Prostate gland (tissue), 2 donors: ENCODE data around the gene FH. TPM values are rescaled to one million over a fixed set of nuclear protein-coding genes. Genes with fewer than 3 reads are reported as not detected.

Experiments used
- DNase-seq: peaks from one replicate; pipeline ENCODE4 v3.0.0-alpha.2; 2019; ENCODE audit warnings: low spot score
- H3K27ac ChIP-seq, 2 donors: fragments of 200-600 bp; sonication (generic); 2 replicates each; pipeline ENCODE4 v1.5.1; 2017 to 2019
- H3K27me3 ChIP-seq: fragments of 200-600 bp; sonication (generic); replicated peaks from 2 replicates; pipeline ENCODE4 v1.5.1; 2019; ENCODE audit not compliant: insufficient read depth
- H3K36me3 ChIP-seq, 2 donors: fragments of 200-600 bp; sonication (generic); 1 replicate in 1 of 2; 2 replicates in 1 of 2; pipeline versions ENCODE4 v1.5.1 to v1.8.1; 2017 to 2019
- H3K4me1 ChIP-seq: fragments of 200-600 bp; sonication (generic); replicated peaks from 2 replicates; pipeline ENCODE4 v1.5.1; 2019
- H3K4me3 ChIP-seq, 2 donors: fragments of 200-600 bp; sonication (generic); 2 replicates each; pipeline ENCODE4 v1.5.1; 2017 to 2019
- H3K9me3 ChIP-seq: fragments of 200-600 bp; sonication (generic); 2 replicates; pipeline ENCODE4 v1.5.1; 2017
- POLR2A ChIP-seq: fragments of 450-650 bp; IDR thresholded peaks from one replicate; pipeline ENCODE4 v1.6.1; 2016; ENCODE audit warnings: antibody characterized with exemption, mild to moderate bottlenecking
- POLR2AphosphoS5 ChIP-seq: sonication (generic); formaldehyde crosslinking; IDR thresholded peaks from one replicate; pipeline ENCODE4 v1.6.1; 2017; ENCODE audit warnings: antibody characterized with exemption
- WGBS: methylation state at CpG from one replicate; pipeline ENCODE4 v1.1.5; 2018; 5-methylcytosine and 5-hydroxymethylcytosine counted together
- intact Hi-C: fragments of 100-400 bp; cut with DNase I; formaldehyde crosslinking; loops from one replicate; pipeline ENCODE4 v1.14.2; 2022
- total RNA-seq, 2 donors: library from RNA; depleted of rRNA; stranded (reverse); fragments of >200 nt; gene quantifications; one replicate each; pipeline ENCODE4 v1.1.0, GENCODE V29; 2016
- TF ChIP-seq, protein P1 (sequence below), 4 experiments: fragments of 200-600 bp in 2 of 4; fragments of 450-650 bp in 2 of 4; sonication (generic) in 2 of 4; IDR thresholded peaks; 1 replicate in 3 of 4; 2 replicates in 1 of 4; pipeline ENCODE4 v1.5.1; 2016 to 2019; ENCODE audit warnings: antibody characterized with exemption in 4 of 4, mild to moderate bottlenecking in 2 of 4, moderate library complexity in 2 of 4

Gene FH
- total RNA-seq, 2 donors from 2014 or later, result 43.8 to 45.4 TPM

DNA sequence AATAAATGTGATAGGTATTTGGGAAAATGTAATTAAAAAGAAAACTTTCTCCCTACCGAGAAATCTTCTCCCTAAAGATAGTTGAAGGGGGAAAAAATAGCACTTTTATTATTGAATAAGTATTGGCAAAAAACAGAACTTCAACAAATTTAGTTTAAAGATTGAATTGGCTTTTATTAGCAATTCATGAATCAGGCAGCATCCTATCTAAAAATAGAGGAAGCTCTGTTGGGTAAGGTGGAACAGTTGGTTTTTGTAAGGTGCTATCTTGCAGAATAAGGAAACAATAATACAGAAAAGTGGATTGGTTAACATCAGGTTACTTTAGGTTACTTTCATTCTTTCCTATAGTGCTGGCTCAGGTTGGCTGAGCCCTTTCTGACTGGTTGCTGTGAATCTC lies 62.8 kb downstream of the FH start:
- TF ChIP-seq, protein P1, sequence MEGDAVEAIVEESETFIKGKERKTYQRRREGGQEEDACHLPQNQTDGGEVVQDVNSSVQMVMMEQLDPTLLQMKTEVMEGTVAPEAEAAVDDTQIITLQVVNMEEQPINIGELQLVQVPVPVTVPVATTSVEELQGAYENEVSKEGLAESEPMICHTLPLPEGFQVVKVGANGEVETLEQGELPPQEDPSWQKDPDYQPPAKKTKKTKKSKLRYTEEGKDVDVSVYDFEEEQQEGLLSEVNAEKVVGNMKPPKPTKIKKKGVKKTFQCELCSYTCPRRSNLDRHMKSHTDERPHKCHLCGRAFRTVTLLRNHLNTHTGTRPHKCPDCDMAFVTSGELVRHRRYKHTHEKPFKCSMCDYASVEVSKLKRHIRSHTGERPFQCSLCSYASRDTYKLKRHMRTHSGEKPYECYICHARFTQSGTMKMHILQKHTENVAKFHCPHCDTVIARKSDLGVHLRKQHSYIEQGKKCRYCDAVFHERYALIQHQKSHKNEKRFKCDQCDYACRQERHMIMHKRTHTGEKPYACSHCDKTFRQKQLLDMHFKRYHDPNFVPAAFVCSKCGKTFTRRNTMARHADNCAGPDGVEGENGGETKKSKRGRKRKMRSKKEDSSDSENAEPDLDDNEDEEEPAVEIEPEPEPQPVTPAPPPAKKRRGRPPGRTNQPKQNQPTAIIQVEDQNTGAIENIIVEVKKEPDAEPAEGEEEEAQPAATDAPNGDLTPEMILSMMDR (IDR thresholded peaks at IDR 0.05), result no peak
- no peak for TF ChIP-seq POLR2A
- TF ChIP-seq POLR2AphosphoS5, result no peak
- WGBS, result 91% methylated on average over 1 of the region's 1 CpG
- intact Hi-C loops, result no loop called here

DNA sequence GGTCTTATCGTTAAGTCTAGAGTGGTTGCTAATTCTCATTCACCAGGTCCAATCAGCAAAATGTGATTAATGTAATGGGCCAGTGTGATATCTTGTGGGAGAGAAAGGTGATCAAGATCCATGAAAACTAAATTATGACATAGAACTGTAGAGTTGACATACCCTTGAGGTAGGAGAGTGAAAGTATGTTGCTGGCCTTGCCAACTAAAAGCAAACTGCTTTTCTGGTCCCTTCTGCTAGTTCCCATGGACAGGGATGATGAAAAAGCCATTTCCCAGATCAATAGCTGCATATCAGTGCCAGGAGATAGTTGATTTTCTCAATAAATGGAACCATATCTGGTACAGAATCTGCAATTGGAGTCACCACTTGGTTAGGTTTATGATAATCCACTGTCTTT lies 65.8 kb downstream of the FH start:
- intact Hi-C loops, result no loop called here
- TF ChIP-seq POLR2A, result no peak
- no peak for TF ChIP-seq POLR2AphosphoS5
- TF ChIP-seq, protein P1 (IDR thresholded peaks at IDR 0.05), result no peak
- 96% methylated on average over 1 of the region's 1 CpG for WGBS

More for the DNA sequence above, 62.8 kb downstream of the FH start:
- Histone ChIP-seq H3K27ac (no peak overlapping the region), H3K9me3 (no peaks in the 10 kb centered on the region), H3K4me3 (no peak overlapping the region), H3K27me3 (no peaks in the 10 kb centered on the region), H3K36me3 (no peaks in the 10 kb centered on the region), H3K4me1 (no peaks in the 10 kb centered on the region)
- DNase-seq, result no peak

DNA sequence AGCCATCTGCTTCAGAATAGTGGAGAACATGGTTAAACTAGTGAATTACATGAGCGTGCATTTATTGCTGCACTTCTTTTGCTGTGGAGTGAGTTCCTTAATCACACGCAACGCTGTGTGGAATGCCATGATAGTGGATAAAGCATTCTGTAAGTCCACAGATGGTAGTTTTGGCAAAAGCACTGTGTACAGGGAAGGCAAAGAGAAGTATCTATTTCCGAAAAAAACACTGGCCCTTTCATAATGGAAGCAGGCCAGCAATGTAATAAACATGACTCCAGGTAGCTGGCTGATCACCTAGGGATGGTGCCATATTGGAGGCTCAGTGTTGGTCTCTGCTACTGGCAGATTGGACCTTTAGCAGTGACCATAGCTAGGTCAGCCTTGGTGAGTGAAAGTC lies 67.6 kb downstream of the FH start:
- intact Hi-C loops, result no loop called here
- Histone ChIP-seq H3K27ac (no peak overlapping the region), H3K4me1 (no peaks in the 10 kb centered on the region), H3K36me3 (no peaks in the 10 kb centered on the region), H3K27me3 (no peaks in the 10 kb centered on the region), H3K4me3 (no peak overlapping the region), H3K9me3 (no peaks in the 10 kb centered on the region)
- 91% methylated on average over 4 of the region's 4 CpGs for WGBS
- TF ChIP-seq POLR2A (no peak), POLR2AphosphoS5 (no peak)
- TF ChIP-seq, protein P1 (IDR thresholded peaks at IDR 0.05), result no peak
- DNase-seq, result no peak

More for the DNA sequence above, 65.8 kb downstream of the FH start:
- H3K9me3 ChIP-seq, result no peaks in the 10 kb centered on the region
- H3K27me3 ChIP-seq, result no peaks in the 10 kb centered on the region
- H3K27ac ChIP-seq, result no peak overlapping the region
- H3K4me3 ChIP-seq, result no peak overlapping the region
- no peaks in the 10 kb centered on the region for H3K36me3 ChIP-seq
- no peak for DNase-seq
- no peaks in the 10 kb centered on the region for H3K4me1 ChIP-seq

Other genes starting within 250 kb of the FH start
- gene RGS7, start 162.6 kb downstream of the FH start, total RNA-seq, result 1 to 10 TPM in 1 of 2 donors, under 1 TPM in 1; 0.32 to 1.3 TPM
- gene KMO, start 12.6 kb upstream of the FH start, total RNA-seq, result under 1 TPM; 0.17 to 0.73 TPM
- gene CHML, start 120.6 kb upstream of the FH start, total RNA-seq, result 10 to 100 TPM in 1 of 2 donors, 1 to 10 TPM in 1; 3.0 to 18.9 TPM
- 10 to 100 TPM; 12.3 to 32.8 TPM for gene OPN3, start 120.6 kb upstream of the FH start, total RNA-seq
- gene WDR64, start 132.5 kb upstream of the FH start, total RNA-seq, result under 1 TPM in 1 of 2 donors, not detected in 1; 0.91 TPM